Calu3 (cell line): ENCODE results near the gene ARMH2. TPM values are rescaled to one million over a fixed set of nuclear protein-coding genes. Genes with fewer than 3 reads are reported as not detected.
"Not testable (repeated sequence)": the region's sequence is repeated elsewhere in the genome, so short reads cannot be mapped to it uniquely, and the experiment has no call there.

Experiments used
- BruUV-seq: library from RNA; stranded (reverse); fragments of 400-500 nt; replicated peaks from 2 replicates; lab custom pipeline; 2021; lab: Mats Ljungman, UMichigan
- CTCF ChIA-PET: fragments of 300-600 bp; sonication (Branson Sonifier 250); formaldehyde crosslinking; loops from one replicate; lab custom pipeline; 2022; ENCODE audit warnings: antibody characterized with exemption; lab: Charles Lee
- DNase-seq: peaks from one replicate; pipeline ENCODE4 v3.0.0; 2022
- H3K27ac Mint-ChIP-seq: one replicate; pipeline ENCODE4 v1.8.0; 2022; ENCODE audit warnings: mixed read lengths; ENCODE audit not compliant: unreplicated experiment
- H3K27me3 Mint-ChIP-seq: one replicate; pipeline ENCODE4 v1.8.0; 2022; ENCODE audit warnings: mixed read lengths; ENCODE audit not compliant: unreplicated experiment
- H3K36me3 Mint-ChIP-seq: one replicate; pipeline ENCODE4 v1.8.0; 2022; ENCODE audit warnings: mild to moderate bottlenecking, moderate library complexity, mixed read lengths; ENCODE audit not compliant: insufficient read depth, unreplicated experiment
- H3K4me1 Mint-ChIP-seq: one replicate; pipeline ENCODE4 v1.8.0; 2022; ENCODE audit warnings: mild to moderate bottlenecking, low read depth, mixed read lengths; ENCODE audit not compliant: unreplicated experiment
- H3K4me3 Mint-ChIP-seq: one replicate; pipeline ENCODE4 v1.8.0; 2022; ENCODE audit warnings: mild to moderate bottlenecking, low read depth, moderate library complexity, mixed read lengths; ENCODE audit not compliant: unreplicated experiment
- H3K9me3 Mint-ChIP-seq: one replicate; pipeline ENCODE4 v1.8.0; 2022; ENCODE audit warnings: low read depth, mixed read lengths; ENCODE audit not compliant: unreplicated experiment
- CTCF ChIP-seq: fragments of 200-600 bp; IDR thresholded peaks from one replicate; pipeline ENCODE4 v1.8.0; 2022; ENCODE audit warnings: antibody characterized with exemption; ENCODE audit not compliant: unreplicated experiment
- intact Hi-C: fragments of 100-400 bp; cut with micrococcal nuclease; formaldehyde crosslinking; loops from one replicate; pipeline ENCODE4 v1.10.0; 2022; ENCODE audit not compliant: unreplicated experiment
- total RNA-seq: library from RNA; stranded (reverse); gene quantifications from 2 replicates; pipeline ENCODE4 v1.2.3, GENCODE V29; 2022

ARMH2 gene
- total RNA-seq, 1 experiment from 2014 or later, result not detected

- CTCF ChIA-PET, result interaction anchor here (0.9 to 2.1 kb wide), 7 partner anchors 32 to 273 kb away, joined by 3 to 9 read pairs (median 4); partner anchors contain the start of gene C6orf62
- intact Hi-C loops, result loop anchor here (10.0 kb wide), 1 partner anchor 340 kb away; no protein-coding TSS in a partner anchor
- Mint-ChIP-seq H3K4me1 (peaks cover 13% of the 10 kb centered on the region), H3K36me3 (peaks cover 58% of the 10 kb centered on the region), H3K27ac (peak within 1 kb of the TSS; percentile 89), H3K4me3 (peak within 1 kb of the TSS; percentile 96), H3K9me3 (no peaks in the 10 kb centered on the region), H3K27me3 (no peaks in the 10 kb centered on the region)
- BruUV-seq, result TSS peak; percentile 74
- TF ChIP-seq CTCF, result no peak
- DNase-seq, result peak; percentile 100
Observed at GRCh38 chr6:24774696-24775519, 23.8 kb downstream of the ARMH2 start, which contains the start of gene GMNN. Gene GMNN (plus strand): TSS chr6:24774937. CDS start chr6:24777247, 2,310 bp downstream.

GRCh38 chr6:24768361-24768760 is 30.4 kb downstream of the ARMH2 start:
- no peaks in the 10 kb centered on the region for H3K27me3 Mint-ChIP-seq
- BruUV-seq, result no TSS peak
- H3K4me1 Mint-ChIP-seq, result peaks cover 22% of the 10 kb centered on the region
- DNase-seq, result no peak
- CTCF ChIA-PET, result no interaction called here
- H3K27ac Mint-ChIP-seq, result peak overlapping the region; percentile 18
- H3K9me3 Mint-ChIP-seq, result no peaks in the 10 kb centered on the region
- TF ChIP-seq CTCF, result no peak
- intact Hi-C loops, result no loop called here
- no peak overlapping the region for H3K4me3 Mint-ChIP-seq
- H3K36me3 Mint-ChIP-seq, result no peaks in the 10 kb centered on the region

- no peaks in the 10 kb centered on the region for H3K27me3 Mint-ChIP-seq
- no peaks in the 10 kb centered on the region for H3K36me3 Mint-ChIP-seq
- no peak for DNase-seq
- H3K9me3 Mint-ChIP-seq, result no peaks in the 10 kb centered on the region
- peak; percentile 67 for TF ChIP-seq CTCF
- no TSS peak for BruUV-seq
- H3K27ac Mint-ChIP-seq, result peak overlapping the region; percentile 17
- intact Hi-C loops, result loop anchor here (1.0 kb wide), 5 partner anchors 49 to 242 kb away; no protein-coding TSS in a partner anchor
- CTCF ChIA-PET, result interaction anchor here (0.7 to 2.6 kb wide), 10 partner anchors 24 to 251 kb away, joined by 3 to 23 read pairs (median 5); partner anchors contain the start of gene C6orf62
- H3K4me3 Mint-ChIP-seq, result no peak overlapping the region
- H3K4me1 Mint-ChIP-seq, result peaks cover 25% of the 10 kb centered on the region
Observed at GRCh38 chr6:24766680-24767462, 31.8 kb downstream of the ARMH2 start.

GRCh38 chr6:24765968-24766367 is 32.7 kb downstream of the ARMH2 start:
- not testable (repeated sequence) for H3K9me3 Mint-ChIP-seq, H3K27ac Mint-ChIP-seq, BruUV-seq, H3K36me3 Mint-ChIP-seq, H3K27me3 Mint-ChIP-seq, DNase-seq
- intact Hi-C loops, result loop anchor here (1.0 kb wide), 5 partner anchors 48 to 241 kb away; no protein-coding TSS in a partner anchor
- peak overlapping the region; percentile 27 for H3K4me3 Mint-ChIP-seq
- CTCF ChIA-PET, result interaction anchor here (0.7 to 2.6 kb wide), 7 partner anchors 23 to 252 kb away, joined by 3 to 23 read pairs (median 7); partner anchors contain the start of gene C6orf62
- H3K4me1 Mint-ChIP-seq, result peaks cover 25% of the 10 kb centered on the region

GRCh38 chr6:24764833-24765828 is 33.6 kb downstream of the ARMH2 start:
- H3K27me3 Mint-ChIP-seq, H3K27ac Mint-ChIP-seq, intact Hi-C loops, DNase-seq, H3K9me3 Mint-ChIP-seq, BruUV-seq, H3K4me3 Mint-ChIP-seq, H3K36me3 Mint-ChIP-seq: not testable (repeated sequence)
- peaks cover 25% of the 10 kb centered on the region for H3K4me1 Mint-ChIP-seq
- CTCF ChIA-PET, result interaction anchor here (0.6 to 2.6 kb wide), 6 partner anchors 8 to 184 kb away, joined by 3 to 23 read pairs (median 6); partner anchors contain the start of gene C6orf62
